Pancreas (tissue), 10 donors: ENCODE data around the gene TWNK. TPM values are rescaled to one million over a fixed set of nuclear protein-coding genes. Genes with fewer than 3 reads are reported as not detected.

Experiments
- ATAC-seq, 4 donors: fragments of 200-7000 bp; cut with Tn5 transposase; one replicate each; pipeline versions ENCODE4 v1.8.0 to v1.9.1; 2020; ENCODE audit warnings: mild to moderate bottlenecking in 4 of 4, moderate library complexity in 4 of 4
- DNase-seq, 6 donors: peaks; one replicate each; pipeline ENCODE4 v3.0.0-alpha.2; 2020
- FAIRE-seq: peaks from 2 replicates; lab custom pipeline; 2012; peaks lifted over from hg19 to GRCh38; lab: Jason Lieb, UNC
- H3K27ac ChIP-seq, 4 donors: fragments of 200-600 bp; sonication (generic); 1 replicate in 3 of 4; 2 replicates in 1 of 4; pipeline versions ENCODE4 v1.5.0 to v1.8.0; 2020
- H3K27me3 ChIP-seq, 4 donors: fragments of 200-600 bp; one replicate each; pipeline ENCODE4 v1.8.0; 2021
- H3K36me3 ChIP-seq, 3 donors: fragments of 200-600 bp; sonication (generic) in 1 of 3; one replicate each; pipeline versions ENCODE4 v1.5.0 to v1.8.0; 2020 to 2021
- H3K4me1 ChIP-seq, 3 donors: fragments of 200-600 bp; one replicate each; pipeline ENCODE4 v1.8.0; 2021
- H3K4me3 ChIP-seq, 4 donors: fragments of 200-600 bp; sonication (generic) in 2 of 4; one replicate each; pipeline versions ENCODE4 v1.5.0 to v1.8.0; 2020 to 2021
- H3K9me3 ChIP-seq, 4 donors: fragments of 200-600 bp; one replicate each; pipeline ENCODE4 v1.8.0; 2021
- CTCF ChIP-seq, 4 donors: fragments of 200-600 bp; sonication (generic) in 3 of 4; IDR thresholded peaks; one replicate each; pipeline versions ENCODE4 v1.5.0 to v1.8.0; 2021; ENCODE audit warnings: antibody characterized with exemption in 4 of 4
- WGBS, 2 donors: extraction: QIAGEN DNeasy Blood & Tissue Kit; methylation state at CpG; one replicate each; pipeline ENCODE4 v1.1.7; 2013; 5-methylcytosine and 5-hydroxymethylcytosine counted together
- intact Hi-C, 3 donors: fragments of 100-400 bp; cut with DNase I; formaldehyde crosslinking; loops; one replicate each; pipeline versions ENCODE4 v1.11.1 to v1.14.2; 2022
- polyA plus RNA-seq, 2 donors: library from polyadenylated mRNA; stranded (reverse); fragments of 200-250 nt; gene quantifications; one replicate each; pipeline ENCODE4 v1.2.3, GENCODE V29; 2013
- total RNA-seq, 6 donors: library from RNA; stranded (reverse); fragmentation: NEBNext Ultra II Directional in 4 of 6; extraction: Animal tissue kit (Norgen Biotek cat#: 25700) in 4 of 6; gene quantifications; one replicate each; pipeline versions ENCODE4 v1.2.1 to v1.2.4, GENCODE V29; 2021 to 2023
- donor health status: healthy with polysubstance abuse.
- donor health status: DM: no; HTN: no; CAD: no; lungs with moderate emphysema.
- donor health status: DM: no; HTN: no; CAD: no.
- donor health status: control.
- donor health status: control.
- donor health status: Bipolar disorder and iron deficiency.
- donor health status: DM: yes; HTN: yes; CAD: no.
- donor health status: DM: no; HTN: no; CAD: no.
- donor health status: DM: no; HTN: no; CAD: no.
- donor health status: DM: yes; HTN: yes; CAD: no.

Gene TWNK
- total and polyA plus RNA-seq, 8 donors: 1.7 to 5.4 (median 3.3) TPM

GRCh38 chr10:100998183-100998990 is 11.0 kb downstream of the TWNK start:
- H3K4me3 ChIP-seq: peak overlapping the region; percentile 47 to 91 (median 84)
- no peak for FAIRE-seq
- 2% methylated on average over 24 to 25 of the region's 25 CpGs for WGBS, 2 donors
- no peaks in the 10 kb centered on the region for H3K9me3 ChIP-seq
- peak; percentile 66 to 74 (median 68) for ATAC-seq
- H3K27me3 ChIP-seq: no peaks in the 10 kb centered on the region
- peak; percentile 84 to 96 (median 90) for DNase-seq
- peak overlapping the region; percentile 95 to 99 (median 98) for H3K27ac ChIP-seq
- intact Hi-C loops: no loop called here
- H3K4me1 ChIP-seq: peaks cover 0 to 20% (median 8%) of the 10 kb centered on the region in 3 donors
- no peak for TF ChIP-seq CTCF (IDR thresholded peaks at IDR 0.05)
- peaks cover 0 to 1% (median under 1%) of the 10 kb centered on the region in 3 donors for H3K36me3 ChIP-seq

DNA sequence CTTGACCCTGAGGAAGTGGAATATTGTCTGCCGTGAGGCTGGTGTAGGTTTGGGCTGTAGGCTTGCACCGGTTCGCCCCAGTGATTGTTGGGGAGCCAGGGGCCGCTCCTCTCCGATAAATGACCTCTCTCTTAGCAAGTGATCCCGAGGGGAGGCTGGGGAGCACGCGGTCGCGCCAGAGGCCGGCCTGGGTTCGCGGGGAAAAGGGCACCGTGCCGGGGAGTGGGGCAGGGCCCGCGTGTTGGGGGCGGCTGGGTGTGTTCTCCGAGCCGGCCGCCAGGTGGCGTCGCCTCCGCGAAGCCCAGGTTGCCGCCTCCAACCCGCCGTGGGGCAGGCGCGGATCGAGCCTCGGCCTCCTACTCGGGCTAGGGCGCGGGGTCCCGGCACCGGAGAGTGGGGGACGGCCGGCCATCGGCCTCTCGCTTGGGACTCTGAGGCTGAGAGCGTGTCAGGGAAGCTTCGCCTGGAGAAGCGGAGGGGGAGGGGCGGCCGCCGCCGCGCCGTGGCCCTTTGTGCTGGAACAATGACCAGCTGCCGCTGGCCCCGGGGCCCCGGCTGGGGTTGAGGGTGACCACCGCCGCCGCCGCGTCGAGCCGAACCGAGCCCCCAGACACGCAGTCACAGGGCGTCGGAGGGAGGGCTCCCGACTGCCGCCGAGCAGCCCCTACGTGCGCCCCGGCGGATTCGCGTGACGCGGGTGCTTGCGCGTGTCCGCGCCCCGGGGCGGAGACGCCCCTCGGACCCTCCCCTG is 11.8 kb downstream of the TWNK start:
- H3K9me3 ChIP-seq: no peaks in the 10 kb centered on the region
- ATAC-seq (peak; percentile 64 to 81 (median 72)), DNase-seq (peak; percentile 71 to 93 (median 83)), FAIRE-seq (no peak)
- peaks cover 0 to 20% (median 8%) of the 10 kb centered on the region in 3 donors for H3K4me1 ChIP-seq
- peak overlapping the region; percentile 95 to 99 (median 98) for H3K27ac ChIP-seq
- peak; percentile 93 to 99 (median 97) for TF ChIP-seq CTCF (IDR thresholded peaks at IDR 0.05)
- intact Hi-C loops: no loop called here
- no peaks in the 10 kb centered on the region for H3K27me3 ChIP-seq
- peak overlapping the region; percentile 47 to 91 (median 84) for H3K4me3 ChIP-seq
- H3K36me3 ChIP-seq: peaks cover 0 to 7% (median 5%) of the 10 kb centered on the region in 3 donors
- WGBS, 2 donors: 0% methylated on average over 57 to 83 of the region's 83 CpGs

GRCh38 chr10:100999742-101000126 is 12.4 kb downstream of the TWNK start, which contains the start of gene LZTS2:
Gene LZTS2 (plus strand): TSS chr10:100999808. CDS start chr10:101002539, 2,731 bp downstream.
- FAIRE-seq (no peak), ATAC-seq (peak in 2 of 4 donors; percentile 41 to 51), DNase-seq (no peak)
- H3K36me3 ChIP-seq: peaks cover 0 to 7% (median 5%) of the 10 kb centered on the region in 3 donors
- H3K4me1 ChIP-seq: peaks cover 0 to 20% (median 8%) of the 10 kb centered on the region in 3 donors
- H3K27me3 ChIP-seq: no peaks in the 10 kb centered on the region
- WGBS, 2 donors: 1% methylated on average over 38 to 44 of the region's 44 CpGs
- H3K4me3 ChIP-seq: peak within 1 kb of the TSS; percentile 47 to 91 (median 84)
- no peaks in the 10 kb centered on the region for H3K9me3 ChIP-seq
- intact Hi-C loops: no loop called here
- H3K27ac ChIP-seq: peak within 1 kb of the TSS; percentile 95 to 99 (median 98)
- no peak for TF ChIP-seq CTCF (IDR thresholded peaks at IDR 0.05)

- ATAC-seq (no peak), DNase-seq (peak in 3 of 6 donors; percentile 33 to 81 (median 67)), FAIRE-seq (no peak)
- WGBS, 2 donors: 22 to 26% methylated on average over 19 of the region's 19 CpGs
- Histone ChIP-seq H3K36me3 (peaks cover 0 to 7% (median 5%) of the 10 kb centered on the region in 3 donors), H3K4me3 (peak overlapping the region; percentile 21 to 91 (median 68)), H3K27me3 (no peaks in the 10 kb centered on the region), H3K27ac (peak overlapping the region; percentile 57 to 99 (median 98)), H3K4me1 (peaks cover 0 to 20% (median 8%) of the 10 kb centered on the region in 3 donors), H3K9me3 (no peaks in the 10 kb centered on the region)
- TF ChIP-seq CTCF (IDR thresholded peaks at IDR 0.05): no peak
- intact Hi-C loops: no loop called here
Observed at GRCh38 chr10:101000127-101000914, 13.0 kb downstream of the TWNK start.
